ENCODE measurements around the gene ABCC1.

Gene ABCC1

GRCh38 chr16:16025214-16025968 is 76.0 kb downstream of the ABCC1 start:
- Histone ChIP-seq H2AFZ (ENCODE audit: low read depth, low read length) (no peak overlapping the region), H3K27ac (ENCODE audit: low read length) (no peak overlapping the region), H3K9me3 (ENCODE audit: insufficient read depth, low read length, severe bottlenecking) (no peaks in the 10 kb centered on the region), H4K20me1 (ENCODE audit: insufficient read depth, low read length) (peaks cover 5% of the 10 kb centered on the region; the same call in 1 of the 2 replicates), H3K36me3 (ENCODE audit: insufficient read depth, low read length) (peaks cover 50% of the 10 kb centered on the region), H3K4me2 (ENCODE audit: insufficient read depth, low read length) (no peak overlapping the region), H3K9ac (ENCODE audit: low read depth, low read length) (no peak overlapping the region), H3K27me3 (ENCODE audit: insufficient read depth, low read length, poor library complexity) (no peaks in the 10 kb centered on the region), H3K4me3 (ENCODE audit: low read depth in 1 of 2, low read length in 2 of 2) (no peak overlapping the region), H3K79me2 (ENCODE audit: insufficient read depth, low read length) (no peaks in the 10 kb centered on the region), H3K4me1 (ENCODE audit: insufficient read depth, low read length) (no peaks in the 10 kb centered on the region)
- no peak for ATAC-seq (ENCODE audit: insufficient read depth, low read depth)
- TF ChIP-seq EZH2 (IDR thresholded peaks at IDR 0.05; ENCODE audit: borderline replicate concordance, low read depth, low read length, severe bottlenecking): no peak
- no peak for TF ChIP-seq CTCF (IDR thresholded peaks at IDR 0.05; ENCODE audit: borderline replicate concordance, extremely low read depth, low read length, poor library complexity, severe bottlenecking)
- no peak for DNase-seq

DNA sequence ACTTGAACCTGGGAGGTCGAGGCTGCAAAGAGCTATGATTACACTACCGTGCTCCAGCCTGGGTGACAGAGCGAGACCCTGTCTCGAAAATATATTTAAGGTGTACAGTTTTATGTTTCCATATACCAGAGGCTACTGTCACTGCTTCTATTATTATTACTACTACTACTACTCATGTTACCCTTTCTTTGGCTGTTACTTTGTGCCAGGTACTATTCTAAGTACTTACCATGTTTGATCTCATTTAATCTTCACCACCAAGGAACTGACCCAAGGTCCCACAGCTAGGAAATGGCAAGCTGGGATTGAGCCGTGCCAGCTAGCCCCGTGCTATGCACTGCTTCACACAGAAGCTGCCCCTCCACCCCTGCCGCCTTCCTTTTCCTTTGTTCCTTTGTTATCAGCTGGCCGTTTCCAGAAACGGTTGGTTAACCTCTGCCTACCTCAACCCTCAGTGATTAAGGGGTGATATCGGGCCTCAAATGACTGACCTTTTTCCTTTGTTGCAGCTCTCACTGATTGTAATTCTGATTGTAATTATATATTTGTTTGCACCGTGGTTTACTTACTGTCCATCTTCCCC is 78.4 kb downstream of the ABCC1 start:
- no peak for DNase-seq
- Histone ChIP-seq H3K36me3 (ENCODE audit: insufficient read depth, low read length) (peaks cover 30% of the 10 kb centered on the region), H3K27me3 (ENCODE audit: insufficient read depth, low read length, poor library complexity) (no peaks in the 10 kb centered on the region), H2AFZ (ENCODE audit: low read depth, low read length) (no peak overlapping the region), H3K4me2 (ENCODE audit: insufficient read depth, low read length) (no peak overlapping the region), H3K4me1 (ENCODE audit: insufficient read depth, low read length) (peaks cover 4% of the 10 kb centered on the region), H3K9ac (ENCODE audit: low read depth, low read length) (no peak overlapping the region), H3K79me2 (ENCODE audit: insufficient read depth, low read length) (no peaks in the 10 kb centered on the region), H3K27ac (ENCODE audit: low read length) (no peak overlapping the region), H4K20me1 (ENCODE audit: insufficient read depth, low read length) (peaks cover 5% of the 10 kb centered on the region; the same call in 1 of the 2 replicates), H3K4me3 (ENCODE audit: low read depth in 1 of 2, low read length in 2 of 2) (no peak overlapping the region), H3K9me3 (ENCODE audit: insufficient read depth, low read length, severe bottlenecking) (no peaks in the 10 kb centered on the region)
- TF ChIP-seq EZH2 (IDR thresholded peaks at IDR 0.05; ENCODE audit: borderline replicate concordance, low read depth, low read length, severe bottlenecking) (no peak), CTCF (IDR thresholded peaks at IDR 0.05; ENCODE audit: borderline replicate concordance, extremely low read depth, low read length, poor library complexity, severe bottlenecking) (no peak)
- no peak for ATAC-seq (ENCODE audit: insufficient read depth, low read depth)

GRCh38 chr16:16028311-16028999 is 79.0 kb downstream of the ABCC1 start:
- Histone ChIP-seq H3K9ac (ENCODE audit: low read depth, low read length) (no peak overlapping the region), H3K27me3 (ENCODE audit: insufficient read depth, low read length, poor library complexity) (no peaks in the 10 kb centered on the region), H3K27ac (ENCODE audit: low read length) (no peak overlapping the region), H2AFZ (ENCODE audit: low read depth, low read length) (no peak overlapping the region), H3K79me2 (ENCODE audit: insufficient read depth, low read length) (no peaks in the 10 kb centered on the region), H4K20me1 (ENCODE audit: insufficient read depth, low read length) (peaks cover 8% of the 10 kb centered on the region; the same call in 1 of the 2 replicates), H3K4me2 (ENCODE audit: insufficient read depth, low read length) (no peak overlapping the region), H3K36me3 (ENCODE audit: insufficient read depth, low read length) (peaks cover 25% of the 10 kb centered on the region), H3K4me3 (ENCODE audit: low read depth in 1 of 2, low read length in 2 of 2) (no peak overlapping the region), H3K9me3 (ENCODE audit: insufficient read depth, low read length, severe bottlenecking) (no peaks in the 10 kb centered on the region), H3K4me1 (ENCODE audit: insufficient read depth, low read length) (peaks cover 10% of the 10 kb centered on the region)
- TF ChIP-seq CTCF (IDR thresholded peaks at IDR 0.05; ENCODE audit: borderline replicate concordance, extremely low read depth, low read length, poor library complexity, severe bottlenecking) (no peak), EZH2 (IDR thresholded peaks at IDR 0.05; ENCODE audit: borderline replicate concordance, low read depth, low read length, severe bottlenecking) (no peak)
- DNase-seq (no peak), ATAC-seq (ENCODE audit: insufficient read depth, low read depth) (no peak)

All from DND-41 (cell line).